AG09319 (cell line): ENCODE measurements around the gene PPA1.

Experiments used
- DNase-seq: peaks from one replicate; pipeline ENCODE4 v3.0.0-alpha.2; 2010; ENCODE audit warnings: low read depth; ENCODE audit errors: extremely low read depth
- TF ChIP-seq, protein P1 (sequence below): IDR thresholded peaks from 2 replicates; pipeline ENCODE4 v1.5.1; 2011; ENCODE audit warnings: low read depth, mild to moderate bottlenecking, inconsistent platforms, low read length, moderate library complexity

PPA1 gene

DNA sequence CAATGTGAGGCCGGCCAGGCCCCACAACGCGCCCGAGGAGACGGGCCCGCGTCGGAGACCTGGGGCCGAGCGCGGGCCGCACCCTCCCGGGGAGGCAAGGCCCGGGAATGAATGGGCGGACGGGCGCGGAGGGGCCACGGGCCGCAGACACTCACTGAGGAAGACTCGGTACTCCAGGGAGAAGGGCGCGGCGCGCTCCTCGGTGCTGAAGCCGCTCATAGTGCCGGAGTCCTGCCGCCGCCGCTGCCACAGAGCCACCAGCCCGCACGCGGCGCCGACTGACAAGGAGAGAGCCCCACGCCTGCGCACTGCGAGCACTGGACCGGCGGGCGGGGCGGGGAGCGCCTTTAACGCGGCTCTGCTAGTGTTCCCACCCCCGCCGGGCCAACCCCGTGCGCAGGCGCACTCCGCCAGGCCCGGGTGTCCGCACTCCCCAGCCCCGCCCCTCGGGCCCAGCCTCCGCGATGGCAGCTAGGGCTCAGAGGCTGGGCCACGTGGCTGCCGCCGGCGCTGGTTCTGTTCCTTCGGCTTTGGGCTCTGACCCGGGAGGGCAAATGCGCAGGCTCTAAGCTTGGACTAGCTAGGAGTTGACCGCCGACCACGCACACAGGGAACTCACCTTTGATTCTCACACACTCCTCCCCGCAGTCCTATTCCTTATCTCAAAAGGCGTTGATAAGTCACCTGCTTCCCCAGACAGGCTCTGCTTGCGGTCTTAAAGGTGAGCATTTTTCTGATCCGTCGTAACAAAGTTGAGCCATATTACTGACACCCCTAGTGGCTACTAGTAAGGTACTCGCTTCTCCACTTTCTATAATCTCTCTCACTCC is at the start of gene PPA1:
PPA1 (minus strand) TSS at position 321 of the 830 bp plus-strand sequence; CDS start at position 219, 102 bp downstream.
- TF ChIP-seq, protein P1, sequence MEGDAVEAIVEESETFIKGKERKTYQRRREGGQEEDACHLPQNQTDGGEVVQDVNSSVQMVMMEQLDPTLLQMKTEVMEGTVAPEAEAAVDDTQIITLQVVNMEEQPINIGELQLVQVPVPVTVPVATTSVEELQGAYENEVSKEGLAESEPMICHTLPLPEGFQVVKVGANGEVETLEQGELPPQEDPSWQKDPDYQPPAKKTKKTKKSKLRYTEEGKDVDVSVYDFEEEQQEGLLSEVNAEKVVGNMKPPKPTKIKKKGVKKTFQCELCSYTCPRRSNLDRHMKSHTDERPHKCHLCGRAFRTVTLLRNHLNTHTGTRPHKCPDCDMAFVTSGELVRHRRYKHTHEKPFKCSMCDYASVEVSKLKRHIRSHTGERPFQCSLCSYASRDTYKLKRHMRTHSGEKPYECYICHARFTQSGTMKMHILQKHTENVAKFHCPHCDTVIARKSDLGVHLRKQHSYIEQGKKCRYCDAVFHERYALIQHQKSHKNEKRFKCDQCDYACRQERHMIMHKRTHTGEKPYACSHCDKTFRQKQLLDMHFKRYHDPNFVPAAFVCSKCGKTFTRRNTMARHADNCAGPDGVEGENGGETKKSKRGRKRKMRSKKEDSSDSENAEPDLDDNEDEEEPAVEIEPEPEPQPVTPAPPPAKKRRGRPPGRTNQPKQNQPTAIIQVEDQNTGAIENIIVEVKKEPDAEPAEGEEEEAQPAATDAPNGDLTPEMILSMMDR: no peak
- DNase-seq: peak; percentile 90

DNA sequence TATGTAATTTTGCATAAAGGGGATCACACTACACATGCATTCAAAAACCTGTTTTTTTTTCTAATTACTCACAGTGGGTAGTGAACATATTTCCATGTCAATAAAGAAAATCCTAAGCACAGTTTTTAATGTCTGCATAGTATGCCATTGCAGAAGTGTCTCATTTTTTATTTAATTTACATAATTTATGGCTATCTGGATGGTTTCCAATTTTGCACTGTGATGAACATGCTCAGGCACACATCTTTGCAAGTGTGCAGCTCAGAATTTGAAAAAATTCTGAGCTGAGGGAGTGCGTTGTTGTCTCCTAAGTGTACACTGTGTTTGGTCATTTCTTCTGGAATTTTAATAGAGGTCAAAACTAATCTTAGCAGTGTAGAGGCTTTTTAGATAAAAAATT is 48.4 kb upstream of the PPA1 start:
- no peak for DNase-seq
- TF ChIP-seq, protein P1: no peak

GRCh38 chr10:70280099-70280498 is 46.9 kb upstream of the PPA1 start:
- TF ChIP-seq, protein P1: no peak
- no peak for DNase-seq

DNA sequence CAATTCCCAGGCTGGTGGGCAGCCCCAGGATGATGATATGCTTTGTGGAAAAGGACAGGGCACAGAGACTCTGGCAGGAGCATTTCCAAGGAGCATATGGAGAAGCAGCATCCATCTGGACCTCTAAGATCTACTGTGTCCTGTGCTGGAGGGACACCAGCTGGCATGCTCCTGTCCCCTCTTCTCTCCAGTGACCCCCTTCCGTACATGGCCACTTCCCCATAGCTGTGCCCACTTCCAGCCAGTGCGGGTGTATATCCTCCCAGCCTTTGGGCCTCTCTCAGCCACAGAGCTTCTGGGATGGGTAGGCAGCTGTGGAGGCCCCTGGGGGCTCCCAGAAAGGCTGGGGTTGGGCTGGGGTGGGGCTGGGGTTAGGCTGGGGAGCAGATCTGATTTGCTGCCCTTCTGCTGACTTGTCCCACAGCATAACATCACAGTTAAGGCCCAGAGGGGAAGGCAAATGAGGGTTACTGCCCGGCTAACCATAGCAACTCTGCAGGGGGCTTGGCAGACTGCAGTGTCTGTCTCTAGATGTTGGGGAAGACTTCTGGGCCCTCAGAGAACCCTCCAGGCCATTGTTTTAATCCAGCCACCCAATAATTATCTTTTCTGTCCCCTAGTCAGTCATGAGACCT is 44.3 kb upstream of the PPA1 start:
- no peak for DNase-seq
- TF ChIP-seq, protein P1: no peak

DNA sequence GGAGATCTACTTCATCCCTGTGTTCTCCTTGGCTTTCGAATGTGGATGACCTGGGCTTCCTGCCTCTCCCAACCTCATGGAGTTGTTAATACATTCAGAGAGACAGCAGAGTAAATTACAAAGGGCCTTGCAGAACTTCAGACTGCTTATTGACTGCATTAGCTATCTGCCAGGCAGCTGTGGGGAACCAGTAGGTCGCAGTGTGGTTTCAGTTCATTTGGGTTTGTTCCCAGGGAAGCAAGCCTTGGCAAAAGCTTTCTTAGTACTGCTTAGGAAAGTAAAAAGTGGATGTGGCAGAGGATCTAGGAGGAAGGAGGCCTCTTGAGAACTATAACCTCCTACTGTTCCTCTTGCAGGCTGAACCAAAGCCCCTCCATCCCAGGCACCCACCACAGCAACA is 41.4 kb upstream of the PPA1 start:
- TF ChIP-seq, protein P1: peak; percentile 35
- peak; percentile 45 for DNase-seq

DNA sequence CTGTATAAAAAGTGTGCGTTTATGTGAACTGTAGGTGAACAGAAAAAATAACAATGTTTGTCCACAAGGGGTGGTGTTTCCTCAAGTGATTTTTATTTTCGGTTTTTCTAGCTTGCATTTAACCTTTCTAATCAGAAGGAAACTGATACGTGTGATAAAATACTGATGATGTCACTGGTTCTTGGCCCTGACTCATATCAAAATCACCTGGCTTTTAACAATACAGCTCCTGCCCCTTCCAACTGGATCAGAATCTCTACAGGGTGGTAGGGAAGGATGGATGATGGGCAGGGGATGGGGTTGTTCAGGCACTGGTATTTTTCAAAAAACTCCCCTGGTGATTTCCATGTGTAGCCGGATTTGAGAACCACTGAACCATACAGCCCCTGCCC is 39.7 kb upstream of the PPA1 start:
- TF ChIP-seq, protein P1: peak; percentile 45
- DNase-seq: no peak

- no peak for DNase-seq
- TF ChIP-seq, protein P1: no peak
Measured at GRCh38 chr10:70271996-70272924, 39.0 kb upstream of the PPA1 start.
